HepG2 (cell line): Measurements from ENCODE around the gene GNB1. TPM values are rescaled to one million over a fixed set of nuclear protein-coding genes. Genes with fewer than 3 reads are reported as not detected.

ENCODE experiments used
- ISX ChIP-seq: sonication (generic); formaldehyde crosslinking; conservative IDR thresholded peaks from 2 replicates; pipeline ENCODE4 v1.5.0; 2020; ENCODE audit warnings: missing genetic modification reagents
- KAT7 ChIP-seq: IDR thresholded peaks from 2 replicates; pipeline ENCODE4 v1.6.1; 2018; ENCODE audit warnings: borderline replicate concordance, missing compliant biosample characterization
- LBX2 ChIP-seq: sonication (generic); formaldehyde crosslinking; IDR thresholded peaks from 2 replicates; pipeline ENCODE4 v1.5.0; 2020; ENCODE audit warnings: missing genetic modification reagents, mild to moderate bottlenecking, borderline replicate concordance
- MED8 ChIP-seq: sonication (generic); formaldehyde crosslinking; IDR thresholded peaks from 2 replicates; pipeline ENCODE4 v1.8.1; 2023; ENCODE audit warnings: mild to moderate bottlenecking, missing genetic modification reagents; ENCODE audit not compliant: insufficient replicate concordance
- NR2F6 ChIP-seq, 2 experiments: IDR thresholded peaks; 2 replicates each; pipeline ENCODE4 v1.6.1; 2016; ENCODE audit warnings: antibody characterized with exemption in 1 of 2, mild to moderate bottlenecking in 1 of 2
- PAXIP1 ChIP-seq: sonication (generic); formaldehyde crosslinking; conservative IDR thresholded peaks from 2 replicates; pipeline ENCODE4 v1.4.0; 2020; ENCODE audit warnings: mild to moderate bottlenecking, missing genetic modification reagents, moderate library complexity
- REST ChIP-seq, 2 experiments: IDR thresholded peaks; 2 replicates each; pipeline ENCODE4 v1.6.1; 2011 to 2012; ENCODE audit warnings: low read length in 2 of 2, borderline replicate concordance in 1 of 2, low read depth in 1 of 2, mild to moderate bottlenecking in 1 of 2, moderate library complexity in 1 of 2
- SAFB2 ChIP-seq: sonication (generic); formaldehyde crosslinking; IDR thresholded peaks from 2 replicates; pipeline ENCODE4 v1.5.1; 2020; ENCODE audit warnings: missing genetic modification reagents, low read depth, mild to moderate bottlenecking, borderline replicate concordance
- SNAI1 ChIP-seq: sonication (generic); formaldehyde crosslinking; IDR thresholded peaks from 2 replicates; pipeline ENCODE4 v1.5.0; 2020; ENCODE audit warnings: mild to moderate bottlenecking, missing genetic modification reagents, borderline replicate concordance
- SPEN ChIP-seq: sonication (generic); formaldehyde crosslinking; IDR thresholded peaks from 2 replicates; pipeline ENCODE4 v1.5.1; 2020; ENCODE audit warnings: low read depth, mild to moderate bottlenecking, missing genetic modification reagents
- TCF12 ChIP-seq, 2 experiments: fragments of 450-650 bp in 1 of 2; sonication (generic) in 1 of 2; formaldehyde crosslinking in 1 of 2; IDR thresholded peaks; 2 replicates each; pipeline versions ENCODE4 v1.6.1 to v1.8.0; 2017 to 2022; ENCODE audit warnings: antibody characterized with exemption in 1 of 2, mild to moderate bottlenecking in 1 of 2, missing genetic modification reagents in 1 of 2, moderate library complexity in 1 of 2
- ZFP91 ChIP-seq: sonication (generic); formaldehyde crosslinking; IDR thresholded peaks from 2 replicates; pipeline ENCODE4 v1.9.0; 2022; ENCODE audit warnings: missing genetic modification reagents, mild to moderate bottlenecking, borderline replicate concordance
- ZNF549 ChIP-seq: sonication (generic); formaldehyde crosslinking; IDR thresholded peaks from 2 replicates; pipeline ENCODE4 v1.5.0; 2020; ENCODE audit warnings: missing genetic modification reagents
- polyA plus RNA-seq, 8 experiments: library from polyadenylated mRNA; depleted of rRNA in 3 of 8; stranded (reverse) in 7 of 8; unstranded in 1 of 8; fragments of >200 nt; fragmentation: Illumina TruSeq in 4 of 8; extraction: Trizol in 4 of 8; gene quantifications; 2 replicates each; pipeline versions ENCODE4 v1.2.1 to v1.2.3, GENCODE V29; 2011 to 2016; ENCODE audit warnings: low read depth in 4 of 8, missing spikeins in 1 of 8, mixed read lengths in 1 of 8; ENCODE audit not compliant: insufficient read depth in 1 of 8
- total RNA-seq, 5 experiments: library from RNA; depleted of rRNA; stranded (reverse); fragments of >200 nt; fragmentation: Illumina TruSeq; extraction: Trizol; gene quantifications; 2 replicates each; pipeline ENCODE4 v1.2.3, GENCODE V29; 2016; ENCODE audit warnings: low read depth in 1 of 5

GNB1 gene
- total and polyA plus RNA-seq, 2 of the 13 experiments (the other 11 are each of a cell fraction or from before 2014, with no cell fraction given), result 66.2 to 327 TPM

- TF ChIP-seq TCF12 (IDR thresholded peaks at IDR 0.05) (no peak), TCF12 (CRISPR knock-in tag; IDR thresholded peaks at IDR 0.05) (no peak), REST (IDR thresholded peaks at IDR 0.05; ENCODE audit: borderline replicate concordance in 1 of 2, low read depth in 1 of 2, low read length in 2 of 2) (no peak), PAXIP1 (CRISPR knock-in tag) (peak; percentile 36; the same call in 1 of the 2 replicates), NR2F6 (IDR thresholded peaks at IDR 0.05) (no peak), NR2F6 (CRISPR knock-in tag; IDR thresholded peaks at IDR 0.05) (0 out of 2 replicates have a peak, but pooled peaks have one; percentile 8), KAT7 (no peak), SNAI1 (CRISPR knock-in tag) (no peak), SAFB2 (CRISPR knock-in tag) (0 out of 2 replicates have a peak, but pooled peaks have one; percentile 25), SPEN (no peak), MED8 (CRISPR knock-in tag) (no peak), LBX2 (CRISPR knock-in tag) (no peak), ZNF549 (CRISPR knock-in tag) (no peak), ISX (CRISPR knock-in tag) (no peak), ZFP91 (CRISPR knock-in tag) (peak; percentile 59; the same call in 1 of the 2 replicates)
Measured at GRCh38 chr1:1894354-1895059, 3.6 kb upstream of the GNB1 start (continued).
